Neural cell (in vitro differentiated cells): Measurements from ENCODE around the gene STXBP5.

Experiments used
- EP300 ChIP-seq: fragments of 450-650 bp; conservative IDR thresholded peaks from 2 replicates; pipeline ENCODE4 v1.6.1; 2014; ENCODE audit warnings: antibody characterized with exemption, mild to moderate bottlenecking, moderate library complexity; ENCODE audit not compliant: poor library complexity, severe bottlenecking
- EZH2 ChIP-seq: fragments of 200-600, 300-800 bp; shearing (Covaris generic), sonication (generic); IDR thresholded peaks from 2 replicates; pipeline ENCODE4 v1.6.1; 2014; ENCODE audit warnings: antibody characterized with exemption, low read length, borderline replicate concordance, mild to moderate bottlenecking; ENCODE audit not compliant: insufficient read depth, poor library complexity, severe bottlenecking
- MXI1 ChIP-seq: fragments of 450-650 bp; conservative IDR thresholded peaks from 2 replicates; pipeline ENCODE4 v1.6.1; 2014; ENCODE audit warnings: antibody characterized with exemption, mild to moderate bottlenecking; ENCODE audit not compliant: poor library complexity, severe bottlenecking
- POLR2AphosphoS5 ChIP-seq: IDR thresholded peaks from 2 replicates; pipeline ENCODE4 v1.6.1; 2012
- RAD21 ChIP-seq: fragments of 450-650 bp; conservative IDR thresholded peaks from 2 replicates; pipeline ENCODE4 v1.6.1; 2014; ENCODE audit warnings: antibody characterized with exemption, mild to moderate bottlenecking, moderate library complexity
- REST ChIP-seq: IDR thresholded peaks from 2 replicates; pipeline ENCODE4 v1.6.1; 2012; ENCODE audit warnings: borderline replicate concordance
- SMC3 ChIP-seq: fragments of 450-650 bp; conservative IDR thresholded peaks from 2 replicates; pipeline ENCODE4 v1.6.1; 2014; ENCODE audit warnings: antibody characterized with exemption, mild to moderate bottlenecking, moderate library complexity; ENCODE audit not compliant: poor library complexity
- TAF1 ChIP-seq: IDR thresholded peaks from 2 replicates; pipeline ENCODE4 v1.6.1; 2012; ENCODE audit warnings: low read depth
- TF ChIP-seq, protein P1 (sequence below): fragments of 450-650 bp; IDR thresholded peaks from 2 replicates; pipeline ENCODE4 v1.5.1; 2014; ENCODE audit warnings: antibody characterized with exemption, mild to moderate bottlenecking, moderate library complexity; ENCODE audit not compliant: poor library complexity, severe bottlenecking

DNA sequence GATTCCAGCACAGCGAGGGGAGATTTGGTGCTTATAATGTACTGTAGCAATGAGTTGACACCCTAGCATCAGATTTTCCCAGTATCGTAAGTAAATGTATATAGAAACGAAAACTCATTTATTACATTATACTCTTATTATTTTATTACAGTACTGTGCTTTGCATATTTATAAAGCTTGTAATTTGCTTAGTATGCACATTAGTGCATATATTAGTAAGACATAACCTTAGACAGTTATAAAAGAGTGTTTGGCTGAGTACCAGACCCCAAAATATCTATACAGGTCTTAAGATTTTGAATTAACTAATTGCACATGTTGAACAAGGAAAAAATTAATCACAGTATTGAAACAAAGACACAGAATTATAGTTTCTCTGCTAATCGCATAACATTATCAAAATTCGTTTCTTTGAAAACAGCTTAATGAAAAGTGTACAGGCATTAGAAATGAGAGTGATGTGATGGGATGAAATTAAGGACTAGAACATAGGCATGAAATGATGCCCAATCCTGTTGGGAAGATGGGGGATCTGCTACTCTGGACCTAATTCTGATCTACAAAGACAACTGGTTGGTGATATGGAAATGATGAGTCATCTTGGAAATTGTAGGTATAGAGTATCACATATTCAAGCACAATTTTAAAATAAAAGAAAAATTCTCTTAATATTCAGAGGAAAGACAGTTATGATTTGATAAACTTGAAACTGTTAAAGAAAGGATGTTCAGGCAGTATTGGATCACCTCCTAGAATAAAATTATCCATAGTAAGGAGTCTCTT is 42.8 kb downstream of the STXBP5 start:
- TF ChIP-seq, protein P1, sequence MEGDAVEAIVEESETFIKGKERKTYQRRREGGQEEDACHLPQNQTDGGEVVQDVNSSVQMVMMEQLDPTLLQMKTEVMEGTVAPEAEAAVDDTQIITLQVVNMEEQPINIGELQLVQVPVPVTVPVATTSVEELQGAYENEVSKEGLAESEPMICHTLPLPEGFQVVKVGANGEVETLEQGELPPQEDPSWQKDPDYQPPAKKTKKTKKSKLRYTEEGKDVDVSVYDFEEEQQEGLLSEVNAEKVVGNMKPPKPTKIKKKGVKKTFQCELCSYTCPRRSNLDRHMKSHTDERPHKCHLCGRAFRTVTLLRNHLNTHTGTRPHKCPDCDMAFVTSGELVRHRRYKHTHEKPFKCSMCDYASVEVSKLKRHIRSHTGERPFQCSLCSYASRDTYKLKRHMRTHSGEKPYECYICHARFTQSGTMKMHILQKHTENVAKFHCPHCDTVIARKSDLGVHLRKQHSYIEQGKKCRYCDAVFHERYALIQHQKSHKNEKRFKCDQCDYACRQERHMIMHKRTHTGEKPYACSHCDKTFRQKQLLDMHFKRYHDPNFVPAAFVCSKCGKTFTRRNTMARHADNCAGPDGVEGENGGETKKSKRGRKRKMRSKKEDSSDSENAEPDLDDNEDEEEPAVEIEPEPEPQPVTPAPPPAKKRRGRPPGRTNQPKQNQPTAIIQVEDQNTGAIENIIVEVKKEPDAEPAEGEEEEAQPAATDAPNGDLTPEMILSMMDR, result no peak
- no peak for TF ChIP-seq EP300
- no peak for TF ChIP-seq RAD21
- no peak for TF ChIP-seq POLR2AphosphoS5
- no peak for TF ChIP-seq EZH2
- TF ChIP-seq TAF1, result no peak
- TF ChIP-seq SMC3, result no peak
- no peak for TF ChIP-seq REST
- TF ChIP-seq MXI1, result no peak
